OCI-LY7 (cell line): Measurements from ENCODE around the gene TTL. TPM values are rescaled to one million over a fixed set of nuclear protein-coding genes. Genes with fewer than 3 reads are reported as not detected.

Experiments
- BruUV-seq: library from RNA; stranded (reverse); fragments of 400-500 nt; replicated peaks from 2 replicates; lab custom pipeline; 2021; lab: Mats Ljungman, UMichigan
- CTCF ChIA-PET: fragments of 300-600 bp; sonication (Branson Sonifier 250); formaldehyde crosslinking; loops from one replicate; lab custom pipeline; 2022; ENCODE audit warnings: antibody characterized with exemption; ENCODE audit not compliant: unreplicated experiment; lab: Charles Lee
- POLR2A ChIA-PET: fragments of 300-600 bp; sonication (Branson Sonifier 250); formaldehyde crosslinking; loops from one replicate; lab custom pipeline; 2022; ENCODE audit warnings: antibody characterized with exemption; lab: Charles Lee
- DNase-seq: peaks from one replicate; pipeline ENCODE4 v3.0.0-alpha.2; 2015; ENCODE audit warnings: low spot score
- H2AFZ ChIP-seq: fragments of 200-600 bp; sonication (generic), shearing (Covaris generic); 2 replicates; pipeline ENCODE4 v1.6.1; 2014; ENCODE audit warnings: mild to moderate bottlenecking, antibody characterized with exemption, low read length, moderate library complexity
- H3K27ac ChIP-seq: fragments of 200-600 bp; sonication (generic); 2 replicates; pipeline ENCODE4 v1.5.1; 2014; ENCODE audit warnings: mixed run types, low read depth, mild to moderate bottlenecking, moderate library complexity, low read length, inconsistent platforms; ENCODE audit not compliant: poor library complexity, severe bottlenecking
- H3K36me3 ChIP-seq: fragments of 200-600 bp; sonication (generic); 2 replicates; pipeline ENCODE4 v1.6.1; 2014; ENCODE audit warnings: mild to moderate bottlenecking, antibody characterized with exemption, low read length, moderate library complexity, mixed read lengths; ENCODE audit not compliant: insufficient read depth
- H3K4me1 ChIP-seq: fragments of 200-600 bp; sonication (generic); 2 replicates; pipeline ENCODE4 v1.5.1; 2014; ENCODE audit warnings: mild to moderate bottlenecking, low read length; ENCODE audit not compliant: insufficient read depth, poor library complexity, severe bottlenecking
- H3K4me2 ChIP-seq: fragments of 200-600 bp; sonication (generic); 2 replicates; pipeline ENCODE4 v1.6.1; 2014; ENCODE audit warnings: mild to moderate bottlenecking, low read length
- H3K4me3 ChIP-seq: fragments of 200-600 bp; sonication (generic); 2 replicates; pipeline ENCODE4 v1.5.1; 2014; ENCODE audit warnings: mild to moderate bottlenecking, low read depth, low read length; ENCODE audit not compliant: poor library complexity, severe bottlenecking
- H3K79me2 ChIP-seq: fragments of 200-600 bp; sonication (generic); 2 replicates; pipeline ENCODE4 v1.6.1; 2016; ENCODE audit warnings: low read depth, mild to moderate bottlenecking, low read length, moderate library complexity, mixed read lengths; ENCODE audit not compliant: insufficient read depth
- H3K9me2 ChIP-seq: fragments of 200-600 bp; sonication (generic); 2 replicates; pipeline ENCODE4 v1.6.1; 2016; ENCODE audit warnings: mild to moderate bottlenecking, low read length, mixed read lengths; ENCODE audit not compliant: insufficient read depth
- H3K9me3 ChIP-seq: fragments of 200-600 bp; sonication (generic); 2 replicates; pipeline ENCODE4 v1.6.1; 2014; ENCODE audit warnings: mild to moderate bottlenecking, mixed run types, low read length, mixed read lengths
- H4K20me1 ChIP-seq: fragments of 200-600 bp; sonication (generic); 2 replicates; pipeline ENCODE4 v1.6.1; 2014; ENCODE audit warnings: mild to moderate bottlenecking, antibody characterized with exemption, low read length, moderate library complexity, mixed read lengths; ENCODE audit not compliant: insufficient read depth
- EZH2phosphoT487 ChIP-seq: fragments of 200-600 bp; sonication (generic); IDR thresholded peaks from 2 replicates; pipeline ENCODE4 v1.6.1; 2018; ENCODE audit warnings: low read depth, borderline replicate concordance, mild to moderate bottlenecking, mixed run types, antibody characterized with exemption, low read length, moderate library complexity, mixed read lengths
- intact Hi-C: fragments of 100-400 bp; cut with micrococcal nuclease; formaldehyde crosslinking; loops from one replicate; pipeline ENCODE4 v1.10.0; 2022; ENCODE audit not compliant: unreplicated experiment
- total RNA-seq, 2 experiments: library from RNA; depleted of rRNA in 1 of 2; stranded (reverse); fragments of >200 nt in 1 of 2; shearing (Covaris generic) in 1 of 2; gene quantifications; 2 replicates each; pipeline ENCODE4 v1.2.3, GENCODE V29; 2014 to 2022
- TF ChIP-seq, protein P1 (sequence below): fragments of 200-600 bp; sonication (generic); conservative IDR thresholded peaks from 2 replicates; pipeline ENCODE4 v1.5.1; 2014; ENCODE audit warnings: mild to moderate bottlenecking, antibody characterized with exemption, low read length, moderate library complexity, mixed read lengths

The TTL gene
- total RNA-seq, 2 experiments from 2014 or later: 27.1 to 45.1 TPM

DNA sequence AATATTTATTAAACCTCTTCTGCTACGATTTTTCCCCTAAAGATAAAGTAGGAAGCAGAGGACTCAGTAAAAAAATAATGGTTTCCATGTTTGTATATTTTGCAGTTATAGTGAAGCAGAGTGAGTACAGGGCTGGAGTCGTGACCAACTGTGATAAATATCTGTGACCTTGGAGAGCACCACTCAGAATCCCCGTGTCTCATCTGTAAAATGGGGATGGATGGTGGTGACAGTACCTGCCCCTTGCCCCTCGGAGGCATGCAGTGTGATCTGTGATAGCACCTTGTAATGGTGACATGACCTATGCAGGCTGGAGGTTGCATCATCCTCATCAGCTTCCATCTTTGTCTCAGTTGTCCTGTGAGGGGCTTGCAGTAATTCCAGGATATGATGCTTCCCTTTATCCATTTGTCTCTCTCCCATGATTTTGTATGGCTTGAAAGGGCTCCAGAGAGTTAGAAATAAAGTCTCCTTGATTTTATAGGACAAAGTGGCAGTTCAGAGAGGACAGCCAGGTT lies 5.5 kb downstream of the TTL start:
- no peak for DNase-seq
- H3K9me3 ChIP-seq: peaks cover 7% of the 10 kb centered on the region; the same call in 1 of the 2 replicates
- no TSS peak for BruUV-seq
- ChIA-PET POLR2A (no interaction called here), CTCF (no interaction called here)
- H3K4me3 ChIP-seq: no peak overlapping the region
- intact Hi-C loops: no loop called here
- H3K4me2 ChIP-seq: no peak overlapping the region
- H3K79me2 ChIP-seq: peaks cover 56% of the 10 kb centered on the region
- peaks cover 65% of the 10 kb centered on the region for H3K36me3 ChIP-seq
- peaks cover 5% of the 10 kb centered on the region; the same call in 1 of the 2 replicates for H4K20me1 ChIP-seq
- H3K9me2 ChIP-seq: no peaks in the 10 kb centered on the region
- H2AFZ ChIP-seq: no peak overlapping the region
- H3K27ac ChIP-seq: no peak overlapping the region
- TF ChIP-seq EZH2phosphoT487: no peak
- TF ChIP-seq, protein P1, sequence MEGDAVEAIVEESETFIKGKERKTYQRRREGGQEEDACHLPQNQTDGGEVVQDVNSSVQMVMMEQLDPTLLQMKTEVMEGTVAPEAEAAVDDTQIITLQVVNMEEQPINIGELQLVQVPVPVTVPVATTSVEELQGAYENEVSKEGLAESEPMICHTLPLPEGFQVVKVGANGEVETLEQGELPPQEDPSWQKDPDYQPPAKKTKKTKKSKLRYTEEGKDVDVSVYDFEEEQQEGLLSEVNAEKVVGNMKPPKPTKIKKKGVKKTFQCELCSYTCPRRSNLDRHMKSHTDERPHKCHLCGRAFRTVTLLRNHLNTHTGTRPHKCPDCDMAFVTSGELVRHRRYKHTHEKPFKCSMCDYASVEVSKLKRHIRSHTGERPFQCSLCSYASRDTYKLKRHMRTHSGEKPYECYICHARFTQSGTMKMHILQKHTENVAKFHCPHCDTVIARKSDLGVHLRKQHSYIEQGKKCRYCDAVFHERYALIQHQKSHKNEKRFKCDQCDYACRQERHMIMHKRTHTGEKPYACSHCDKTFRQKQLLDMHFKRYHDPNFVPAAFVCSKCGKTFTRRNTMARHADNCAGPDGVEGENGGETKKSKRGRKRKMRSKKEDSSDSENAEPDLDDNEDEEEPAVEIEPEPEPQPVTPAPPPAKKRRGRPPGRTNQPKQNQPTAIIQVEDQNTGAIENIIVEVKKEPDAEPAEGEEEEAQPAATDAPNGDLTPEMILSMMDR: no peak
- H3K4me1 ChIP-seq: peaks cover 18% of the 10 kb centered on the region

DNA sequence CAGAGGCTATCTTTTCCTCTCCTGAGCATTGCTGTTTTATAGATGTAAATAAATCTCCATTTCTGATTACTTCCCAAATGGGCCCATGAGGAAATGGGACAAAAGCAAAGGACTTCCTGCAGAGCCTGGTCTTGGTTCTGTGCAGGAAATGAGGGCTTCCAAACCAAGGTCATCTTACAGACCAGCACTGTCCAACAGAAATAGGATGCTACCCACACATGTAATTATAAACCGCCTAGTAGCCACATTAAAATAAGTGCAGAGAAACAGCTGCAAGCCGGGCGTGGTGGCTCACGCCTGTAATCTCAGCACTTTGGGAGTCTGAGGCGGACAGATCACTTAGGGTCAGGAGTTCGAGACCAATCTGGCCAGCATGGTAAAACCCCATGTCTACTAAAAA lies 6.2 kb downstream of the TTL start:
- POLR2A ChIA-PET: no interaction called here
- no TSS peak for BruUV-seq
- CTCF ChIA-PET: no interaction called here
- Histone ChIP-seq H3K27ac (no peak overlapping the region), H3K4me2 (no peak overlapping the region), H3K9me3 (peaks cover 7% of the 10 kb centered on the region; the same call in 1 of the 2 replicates), H3K4me1 (peaks cover 15% of the 10 kb centered on the region), H4K20me1 (peaks cover 5% of the 10 kb centered on the region; the same call in 1 of the 2 replicates), H3K36me3 (peaks cover 67% of the 10 kb centered on the region), H3K4me3 (no peak overlapping the region), H3K79me2 (peaks cover 49% of the 10 kb centered on the region), H2AFZ (no peak overlapping the region), H3K9me2 (no peaks in the 10 kb centered on the region)
- DNase-seq: no peak
- intact Hi-C loops: no loop called here
- TF ChIP-seq, protein P1: no peak
- no peak for TF ChIP-seq EZH2phosphoT487

DNA sequence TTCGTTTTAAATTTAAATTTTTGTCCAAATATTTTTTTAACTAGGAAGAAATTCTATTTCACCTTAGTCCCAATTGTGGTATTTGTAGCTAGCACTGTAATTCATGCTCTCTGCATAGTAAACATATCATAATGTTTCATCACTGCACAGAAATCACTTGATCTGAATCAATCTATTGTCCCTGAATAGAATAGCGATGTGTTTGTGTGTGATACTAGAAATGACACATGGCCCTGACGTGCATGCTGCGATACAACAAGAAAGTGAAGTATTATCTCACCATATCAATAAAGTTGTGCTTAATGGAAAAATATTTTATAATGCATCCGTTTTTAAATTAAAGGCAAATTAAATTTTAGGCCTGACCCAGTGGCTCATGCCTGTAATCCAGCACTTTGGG lies 10.0 kb downstream of the TTL start:
- peaks cover 31% of the 10 kb centered on the region for H3K79me2 ChIP-seq
- H3K4me2 ChIP-seq: no peak overlapping the region
- no TSS peak for BruUV-seq
- H3K27ac ChIP-seq: no peak overlapping the region
- H2AFZ ChIP-seq: no peak overlapping the region
- H3K4me1 ChIP-seq: peaks cover 6% of the 10 kb centered on the region
- H4K20me1 ChIP-seq: no peaks in the 10 kb centered on the region
- H3K4me3 ChIP-seq: no peak overlapping the region
- intact Hi-C loops: no loop called here
- H3K36me3 ChIP-seq: peaks cover 71% of the 10 kb centered on the region
- ChIA-PET POLR2A (interaction anchor here (1.5 kb wide), 1 partner anchor 8 kb away, joined by 5 read pairs; no protein-coding TSS in a partner anchor), CTCF (no interaction called here)
- TF ChIP-seq, protein P1: no peak
- TF ChIP-seq EZH2phosphoT487: no peak
- DNase-seq: no peak
- peaks cover 7% of the 10 kb centered on the region; the same call in 1 of the 2 replicates for H3K9me3 ChIP-seq
- no peaks in the 10 kb centered on the region for H3K9me2 ChIP-seq
